Diencephalon (tissue), 1 donor: Measurements from ENCODE around the gene CCDC134. TPM values are rescaled to one million over a fixed set of nuclear protein-coding genes. Genes with fewer than 3 reads are reported as not detected.

ENCODE experiments used
- total RNA-seq: library from RNA; depleted of rRNA; stranded (reverse); fragments of >200 nt; gene quantifications from one replicate; pipeline ENCODE4 v1.2.3, GENCODE V29; 2014

The CCDC134 gene
- total RNA-seq = 18.9 TPM

DNA sequence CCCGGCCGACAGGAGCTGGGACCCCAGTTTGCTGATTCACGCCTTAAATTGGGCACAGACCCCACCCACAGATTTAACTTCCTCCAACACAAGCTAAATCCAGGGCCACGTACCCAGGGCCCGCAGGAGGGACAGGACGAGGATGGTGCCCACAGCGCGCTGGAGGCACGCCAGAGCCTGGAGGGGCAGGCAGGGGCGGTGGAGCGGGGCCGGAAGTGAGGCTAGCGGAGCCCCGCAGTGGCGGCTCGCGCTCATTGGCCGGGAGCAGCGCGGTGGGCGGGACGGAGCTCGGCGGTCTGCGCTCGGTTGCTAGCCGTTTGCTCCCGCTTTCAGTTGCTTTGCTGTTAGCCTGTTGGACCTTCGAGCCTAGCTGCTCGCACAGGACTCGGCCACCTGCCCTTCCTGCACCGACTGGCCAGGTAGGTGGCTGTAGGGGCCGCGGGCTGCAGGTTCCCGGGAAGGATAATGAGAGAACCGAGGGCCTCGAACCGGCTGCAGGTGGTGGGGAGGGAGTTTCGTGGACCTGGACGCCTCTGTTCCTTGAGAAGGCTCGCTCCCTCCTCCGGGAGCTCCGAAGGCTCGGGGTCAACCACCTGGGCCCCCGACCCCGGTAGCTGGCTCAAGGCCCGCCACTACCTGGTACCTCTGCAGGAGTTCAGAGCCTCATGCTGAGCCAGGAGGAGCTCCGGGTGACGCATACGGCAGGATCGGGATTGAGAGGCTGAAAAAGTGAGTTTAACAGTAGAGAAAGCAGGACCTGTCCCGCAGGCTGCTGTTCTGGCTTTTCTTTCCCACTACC lies at the start of gene CCDC134:
Gene CCDC134 (plus strand): TSS at position 332 of the 799 bp plus-strand sequence. CDS start 8,212 bp downstream, outside the sequence.

GRCh38 chr22:41832553-41833368 lies 32.3 kb downstream of the CCDC134 start, which contains the start of gene SREBF2:
Gene SREBF2, plus strand, starts transcription at chr22:41833105. Its CDS starts 166 bp downstream, at chr22:41833271.

Other genes starting within 250 kb of the CCDC134 start
- gene CSDC2, start 239.7 kb upstream of the CCDC134 start, total RNA-seq = 21.7 TPM
- gene PMM1, start 210.8 kb upstream of the CCDC134 start, total RNA-seq = 27.2 TPM
- gene DESI1, start 179.6 kb upstream of the CCDC134 start, total RNA-seq = 27.7 TPM
- 216 TPM for gene XRCC6, start 179.4 kb upstream of the CCDC134 start, total RNA-seq
- gene SNU13, start 111.8 kb upstream of the CCDC134 start, total RNA-seq = 116 TPM
- 1.6 TPM for gene MEI1, start 101.2 kb upstream of the CCDC134 start, total RNA-seq
- 74.7 TPM for gene SREBF2, start 32.4 kb downstream of the CCDC134 start, total RNA-seq
- not detected for gene SHISA8, start 114.4 kb downstream of the CCDC134 start, total RNA-seq
- 0.46 TPM for gene TNFRSF13C, start 126.1 kb downstream of the CCDC134 start, total RNA-seq
- gene CENPM, start 146.5 kb downstream of the CCDC134 start, total RNA-seq = 8.1 TPM
- gene SEPTIN3, start 168.8 kb downstream of the CCDC134 start, total RNA-seq = 180 TPM
- gene WBP2NL, start 198.1 kb downstream of the CCDC134 start, total RNA-seq = 4.2 TPM